Keratinocyte (primary cell): Measurements from ENCODE around the gene GLI3. TPM values are rescaled to one million over a fixed set of nuclear protein-coding genes. Genes with fewer than 3 reads are reported as not detected.

Experiments used
- DNase-seq: peaks from one replicate; pipeline ENCODE4 v3.0.0-alpha.2; 2011; ENCODE audit warnings: low read depth, missing footprints, low spot score
- FAIRE-seq: peaks from 2 replicates; lab custom pipeline; 2011; peaks lifted over from hg19 to GRCh38; lab: Jason Lieb, UNC
- H2AFZ ChIP-seq: 2 replicates; pipeline ENCODE4 v1.6.0; 2012; ENCODE audit warnings: low read length, control low read depth, inconsistent platforms; ENCODE audit not compliant: control insufficient read depth
- H3K27ac ChIP-seq: 2 replicates; pipeline ENCODE4 v1.5.1; 2011; ENCODE audit warnings: low read length; ENCODE audit not compliant: control insufficient read depth, insufficient read depth
- H3K27me3 ChIP-seq: 3 replicates; pipeline ENCODE4 v1.6.0; 2011; ENCODE audit warnings: low read length; ENCODE audit not compliant: control insufficient read depth, insufficient read depth; ENCODE audit errors: extremely low read depth
- H3K36me3 ChIP-seq, 2 experiments: 2 replicates in 1 of 2; 3 replicates in 1 of 2; pipeline ENCODE4 v1.5.1; 2011; ENCODE audit warnings: low read length in 2 of 2, mild to moderate bottlenecking in 1 of 2; ENCODE audit not compliant: control insufficient read depth in 2 of 2, insufficient read depth in 2 of 2; ENCODE audit errors: extremely low read depth in 1 of 2
- H3K4me1 ChIP-seq: 3 replicates; pipeline ENCODE4 v1.5.1; 2011; ENCODE audit warnings: low read length; ENCODE audit not compliant: control insufficient read depth, insufficient read depth; ENCODE audit errors: extremely low read depth
- H3K4me2 ChIP-seq: 3 replicates; pipeline ENCODE4 v1.6.0; 2011; ENCODE audit warnings: low read depth, low read length; ENCODE audit not compliant: control insufficient read depth, insufficient read depth; ENCODE audit errors: extremely low read depth
- H3K4me3 ChIP-seq, 3 experiments: fragments of 200-600 bp in 1 of 3; sonication (generic) in 1 of 3; 2 replicates in 2 of 3; 3 replicates in 1 of 3; pipeline ENCODE4 v1.5.1; 2011 to 2016; ENCODE audit warnings: low read length in 3 of 3, mild to moderate bottlenecking in 3 of 3, control low read depth in 2 of 3, inconsistent platforms in 1 of 3, low read depth in 1 of 3, mixed read lengths in 1 of 3, mixed run types in 1 of 3, moderate library complexity in 1 of 3; ENCODE audit not compliant: control insufficient read depth in 2 of 3, insufficient read depth in 2 of 3; ENCODE audit errors: extremely low read depth in 1 of 3
- H3K79me2 ChIP-seq: 2 replicates; pipeline ENCODE4 v1.6.0; 2012; ENCODE audit warnings: low read length; ENCODE audit not compliant: control insufficient read depth, insufficient read depth
- H3K9ac ChIP-seq: 3 replicates; pipeline ENCODE4 v1.6.0; 2011; ENCODE audit warnings: low read length; ENCODE audit not compliant: control insufficient read depth, insufficient read depth; ENCODE audit errors: extremely low read depth
- H3K9me1 ChIP-seq: 3 replicates; pipeline ENCODE4 v1.6.0; 2011; ENCODE audit warnings: low read length; ENCODE audit not compliant: control insufficient read depth, insufficient read depth; ENCODE audit errors: extremely low read depth
- H3K9me3 ChIP-seq: 2 replicates; pipeline ENCODE4 v1.5.1; 2012; ENCODE audit warnings: low read depth, low read length; ENCODE audit not compliant: control insufficient read depth
- H4K20me1 ChIP-seq: 3 replicates; pipeline ENCODE4 v1.6.0; 2011; ENCODE audit warnings: low read length; ENCODE audit not compliant: control insufficient read depth, insufficient read depth; ENCODE audit errors: extremely low read depth
- CTCF ChIP-seq, 3 experiments: IDR thresholded peaks in 1 of 3; conservative IDR thresholded peaks in 1 of 3; optimal IDR thresholded peaks in 1 of 3; 2 replicates in 2 of 3; 3 replicates in 1 of 3; pipeline versions ENCODE3 to v1.5.1; 2011; ENCODE audit warnings: low read length in 3 of 3, mild to moderate bottlenecking in 3 of 3, moderate library complexity in 2 of 3, control low read depth in 1 of 3, inconsistent platforms in 1 of 3; ENCODE audit not compliant: insufficient read depth in 2 of 3; ENCODE audit errors: extremely low read depth in 1 of 3
- EZH2 ChIP-seq: IDR thresholded peaks from one replicate; pipeline ENCODE4 v1.6.1; 2012; ENCODE audit warnings: inconsistent platforms, mild to moderate bottlenecking, low read length, moderate library complexity
- dilution Hi-C: fragments of 300-500 bp; cut with MboI; formaldehyde crosslinking; loops from one replicate; pipeline ENCODE4 v1.7.0; 2020; ENCODE audit warnings: low sequenced_read_pairs; ENCODE audit not compliant: extremely low pct_ligation_motif_present
- polyA plus RNA-seq, 5 experiments: library from polyadenylated mRNA; depleted of rRNA in 3 of 5; stranded (reverse) in 3 of 5; stranded (forward) in 1 of 5; unstranded in 1 of 5; fragments of >200 nt; gene quantifications; 1 replicate in 1 of 5; 2 replicates in 3 of 5; 3 replicates in 1 of 5; pipeline versions ENCODE4 v1.2.1 to v1.2.3, GENCODE V29; 2011 to 2012; ENCODE audit warnings: missing spikeins in 2 of 5, low read depth in 1 of 5, low replicate concordance in 1 of 5

Gene GLI3
- polyA plus RNA-seq, 1 donor (not counting 4 experiments of a cell fraction or from before 2014, with no cell fraction given): 3.6 TPM

- H2AFZ ChIP-seq: no peak overlapping the region
- FAIRE-seq (peak; percentile 85), DNase-seq (no peak)
- TF ChIP-seq CTCF (optimal IDR thresholded peaks at IDR 0.05 in 1 of 3, IDR thresholded peaks at IDR 0.05 in 1 of 3, conservative IDR thresholded peaks at IDR 0.05 in 1 of 3; ENCODE audit: extremely low read depth in 1 of 3, insufficient read depth in 2 of 3, low read length in 3 of 3) (no peak), EZH2 (no peak)
- no peaks in the 10 kb centered on the region for H3K27me3 ChIP-seq
- no peaks in the 10 kb centered on the region for H3K9me1 ChIP-seq
- peaks cover 11% of the 10 kb centered on the region for H3K4me1 ChIP-seq
- peaks cover 0 to 2% of the 10 kb centered on the region in 2 experiments for H3K36me3 ChIP-seq
- H3K9ac ChIP-seq: no peak overlapping the region
- no peaks in the 10 kb centered on the region for H3K9me3 ChIP-seq
- no peaks in the 10 kb centered on the region for H3K79me2 ChIP-seq
- H3K27ac ChIP-seq: no peak overlapping the region
- dilution Hi-C loops: no loop called here
- no peak overlapping the region for H3K4me3 ChIP-seq
- H3K4me2 ChIP-seq: no peak overlapping the region
- H4K20me1 ChIP-seq: no peaks in the 10 kb centered on the region
These were observed 252.1 kb downstream of the GLI3 start for GRCh38 chr7:41984888-41985287.

- H4K20me1 ChIP-seq: no peaks in the 10 kb centered on the region
- no peaks in the 10 kb centered on the region for H3K9me1 ChIP-seq
- H3K79me2 ChIP-seq: no peaks in the 10 kb centered on the region
- no peak overlapping the region for H3K9ac ChIP-seq
- no peak overlapping the region for H2AFZ ChIP-seq
- H3K4me1 ChIP-seq: peaks cover 11% of the 10 kb centered on the region
- FAIRE-seq: no peak
- no peaks in the 10 kb centered on the region for H3K9me3 ChIP-seq
- no peak overlapping the region for H3K27ac ChIP-seq
- no peak for DNase-seq
- H3K4me2 ChIP-seq: no peak overlapping the region
- no peak overlapping the region for H3K4me3 ChIP-seq
- dilution Hi-C loops: no loop called here
- no peaks in the 10 kb centered on the region for H3K27me3 ChIP-seq
- TF ChIP-seq EZH2 (no peak), CTCF (optimal IDR thresholded peaks at IDR 0.05 in 1 of 3, IDR thresholded peaks at IDR 0.05 in 1 of 3, conservative IDR thresholded peaks at IDR 0.05 in 1 of 3; ENCODE audit: extremely low read depth in 1 of 3, insufficient read depth in 2 of 3, low read length in 3 of 3) (no peak)
- peaks cover 5 to 8% of the 10 kb centered on the region in 2 experiments for H3K36me3 ChIP-seq
These were observed 255.7 kb downstream of the GLI3 start for GRCh38 chr7:41981046-41982040.
